Psoas muscle (tissue), 8 donors: ENCODE results near the gene HEMGN. TPM values are rescaled to one million over a fixed set of nuclear protein-coding genes. Genes with fewer than 3 reads are reported as not detected.
"Not testable (repeated sequence)": the region's sequence is repeated elsewhere in the genome, so short reads cannot be mapped to it uniquely, and the experiment has no call there.

ENCODE experiments used
- ATAC-seq, 4 donors: fragments of 200-7000 bp; cut with Tn5 transposase; one replicate each; pipeline ENCODE4 v1.9.1; 2020; ENCODE audit warnings: moderate library complexity in 3 of 4, mild to moderate bottlenecking in 2 of 4
- DNase-seq, 2 donors: peaks; one replicate each; pipeline ENCODE4 v3.0.0-alpha.2; 2020
- H3K27ac ChIP-seq: fragments of 200-600 bp; one replicate; pipeline ENCODE4 v1.8.0; 2022
- H3K27me3 ChIP-seq, 3 donors: fragments of 200-600 bp in 1 of 3; one replicate each; pipeline versions ENCODE4 v1.6.1 to v1.8.0; 2013 to 2022; ENCODE audit warnings: low read length in 2 of 3, mild to moderate bottlenecking in 2 of 3, moderate library complexity in 1 of 3; ENCODE audit not compliant: insufficient read depth in 3 of 3
- H3K36me3 ChIP-seq, 2 donors: fragments of 200-600 bp in 1 of 2; one replicate each; pipeline versions ENCODE4 v1.6.1 to v1.8.0; 2013 to 2022; ENCODE audit warnings: low read depth in 1 of 2, mild to moderate bottlenecking in 1 of 2, moderate library complexity in 1 of 2; ENCODE audit not compliant: insufficient read depth in 1 of 2
- H3K4me1 ChIP-seq: fragments of 200-600 bp; one replicate; pipeline ENCODE4 v1.8.0; 2022
- H3K4me3 ChIP-seq: fragments of 200-600 bp; one replicate; pipeline ENCODE4 v1.8.0; 2022; ENCODE audit warnings: mild to moderate bottlenecking
- H3K9me3 ChIP-seq: fragments of 200-600 bp; one replicate; pipeline ENCODE4 v1.8.0; 2022
- WGBS, 3 donors: extraction: QIAGEN DNeasy Blood & Tissue Kit; methylation state at CpG; one replicate each; pipeline versions ENCODE4 v1.1.6 to v1.1.7; 2013; 5-methylcytosine and 5-hydroxymethylcytosine counted together
- intact Hi-C, 2 donors: fragments of 100-400 bp; cut with DNase I; formaldehyde crosslinking; loops; one replicate each; pipeline versions ENCODE4 v1.11.0 to v1.14.2; 2022
- polyA plus RNA-seq, 3 donors: library from polyadenylated mRNA; stranded (reverse); fragments of 200-250 nt; gene quantifications; one replicate each; pipeline ENCODE4 v1.2.3, GENCODE V29; 2013
- total RNA-seq, 4 donors: library from RNA; stranded (reverse); fragmentation: NEBNext Ultra II Directional in 2 of 4; extraction: Animal tissue kit (Norgen Biotek cat#: 25700) in 2 of 4; gene quantifications; one replicate each; pipeline versions ENCODE4 v1.2.1 to v1.2.4, GENCODE V29; 2021 to 2023
- TF ChIP-seq, protein P1 (sequence below): fragments of 200-600 bp; IDR thresholded peaks from one replicate; pipeline ENCODE4 v1.8.0; 2022; ENCODE audit warnings: antibody characterized with exemption
- donor health status: healthy with polysubstance abuse.
- donor health status: DM: no; HTN: no; CAD: no; lungs with moderate emphysema.
- donor health status: Bipolar disorder and iron deficiency.
- donor health status: healthy.
- donor health status: DM: yes; HTN: yes; CAD: no.
- donor health status: DM: no; HTN: no; CAD: no.
- donor health status: DM: no; HTN: no; CAD: no.
- donor health status: DM: yes; HTN: yes; CAD: no.

HEMGN gene
- total and polyA plus RNA-seq, 7 donors, result 0.71 TPM; not detected in 6

DNA sequence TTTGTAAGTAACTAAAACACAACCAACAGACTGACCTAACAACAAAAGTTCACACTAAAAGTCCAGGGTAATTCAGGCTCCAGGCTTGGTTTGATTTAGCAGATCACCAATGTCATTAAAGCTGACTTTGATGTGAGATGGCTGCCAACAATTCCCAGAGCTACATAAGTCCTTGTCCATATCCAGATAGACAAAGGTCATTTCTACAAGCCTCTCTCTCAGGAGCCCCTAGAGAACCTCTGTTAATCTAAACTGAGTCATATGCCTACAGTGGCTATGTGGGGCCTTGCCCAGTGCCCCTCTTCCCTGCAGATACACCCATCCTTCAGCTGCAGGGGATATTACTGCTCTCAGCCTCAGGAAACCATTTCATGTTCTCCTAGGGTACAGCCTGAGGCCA, 26.9 kb upstream of the HEMGN start:
- Histone ChIP-seq H3K27me3 (no peaks in the 10 kb centered on the region), H3K36me3 (no peaks in the 10 kb centered on the region), H3K4me3 (no peak overlapping the region), H3K9me3 (no peaks in the 10 kb centered on the region), H3K4me1 (peaks cover 7% of the 10 kb centered on the region), H3K27ac (no peak overlapping the region)
- DNase-seq (no peak), ATAC-seq (no peak)
- intact Hi-C loops, result no loop called here
- TF ChIP-seq, protein P1, sequence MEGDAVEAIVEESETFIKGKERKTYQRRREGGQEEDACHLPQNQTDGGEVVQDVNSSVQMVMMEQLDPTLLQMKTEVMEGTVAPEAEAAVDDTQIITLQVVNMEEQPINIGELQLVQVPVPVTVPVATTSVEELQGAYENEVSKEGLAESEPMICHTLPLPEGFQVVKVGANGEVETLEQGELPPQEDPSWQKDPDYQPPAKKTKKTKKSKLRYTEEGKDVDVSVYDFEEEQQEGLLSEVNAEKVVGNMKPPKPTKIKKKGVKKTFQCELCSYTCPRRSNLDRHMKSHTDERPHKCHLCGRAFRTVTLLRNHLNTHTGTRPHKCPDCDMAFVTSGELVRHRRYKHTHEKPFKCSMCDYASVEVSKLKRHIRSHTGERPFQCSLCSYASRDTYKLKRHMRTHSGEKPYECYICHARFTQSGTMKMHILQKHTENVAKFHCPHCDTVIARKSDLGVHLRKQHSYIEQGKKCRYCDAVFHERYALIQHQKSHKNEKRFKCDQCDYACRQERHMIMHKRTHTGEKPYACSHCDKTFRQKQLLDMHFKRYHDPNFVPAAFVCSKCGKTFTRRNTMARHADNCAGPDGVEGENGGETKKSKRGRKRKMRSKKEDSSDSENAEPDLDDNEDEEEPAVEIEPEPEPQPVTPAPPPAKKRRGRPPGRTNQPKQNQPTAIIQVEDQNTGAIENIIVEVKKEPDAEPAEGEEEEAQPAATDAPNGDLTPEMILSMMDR, result no peak

DNA sequence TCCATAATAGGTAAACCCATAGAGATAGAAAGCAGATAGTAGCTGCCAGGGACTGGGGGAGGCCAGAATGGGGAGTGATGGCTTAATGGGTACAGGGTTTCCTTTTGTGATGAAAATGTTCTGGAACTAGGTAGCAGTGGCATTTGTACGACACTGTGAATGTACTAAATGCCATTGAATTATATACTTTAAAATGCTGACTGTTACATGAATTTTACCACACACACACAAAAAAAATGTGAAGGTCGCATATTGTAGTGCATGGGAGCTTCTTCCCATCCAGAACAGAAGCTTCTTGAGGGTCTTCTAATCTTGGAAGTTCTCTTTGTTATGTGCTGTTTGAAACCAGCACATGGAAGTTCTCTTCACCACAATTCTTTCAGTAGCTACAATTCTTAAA, 25.3 kb upstream of the HEMGN start:
- TF ChIP-seq, protein P1, result no peak
- no peaks in the 10 kb centered on the region for H3K36me3 ChIP-seq
- H3K9me3 ChIP-seq, result no peaks in the 10 kb centered on the region
- no peaks in the 10 kb centered on the region for H3K27me3 ChIP-seq
- ATAC-seq (no peak), DNase-seq (no peak)
- intact Hi-C loops, result no loop called here
- WGBS, 3 donors, result 72 to 91% (median 83%) methylated on average over 2 of the region's 2 CpGs
- H3K4me1 ChIP-seq, result peaks cover 7% of the 10 kb centered on the region
- H3K4me3 ChIP-seq, result no peak overlapping the region
- H3K27ac ChIP-seq, result no peak overlapping the region

GRCh38 chr9:97962575-97962974, 24.6 kb upstream of the HEMGN start:
- intact Hi-C loops, result no loop called here
- H3K27ac ChIP-seq, result no peak overlapping the region

DNA sequence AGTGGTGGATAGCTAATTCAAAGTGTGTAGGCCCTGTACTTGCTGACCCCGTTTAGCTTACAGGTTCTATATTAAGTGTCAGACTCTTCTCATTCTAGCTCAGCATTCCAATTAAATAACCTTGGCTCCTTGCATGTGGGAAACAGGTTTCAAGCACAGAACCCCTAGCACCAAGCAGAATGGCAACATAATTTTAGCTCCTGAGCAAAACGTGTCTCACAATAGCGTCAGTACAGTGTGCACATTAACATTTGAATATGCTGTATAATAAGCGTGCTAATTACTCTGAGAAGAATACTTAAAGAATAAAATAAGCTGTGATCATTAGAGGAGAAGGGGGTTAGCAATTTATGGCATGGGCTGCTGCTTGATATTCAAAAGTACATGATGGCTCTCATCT, 24.2 kb upstream of the HEMGN start:
- no peak overlapping the region for H3K4me3 ChIP-seq
- no peak for DNase-seq
- WGBS, 3 donors, result 39 to 49% (median 44%) methylated on average over 4 of the region's 4 CpGs
- peaks cover 7% of the 10 kb centered on the region for H3K4me1 ChIP-seq
- no peak for ATAC-seq
- H3K36me3 ChIP-seq, result no peaks in the 10 kb centered on the region
- no peak overlapping the region for H3K27ac ChIP-seq
- H3K27me3 ChIP-seq, result no peaks in the 10 kb centered on the region
- intact Hi-C loops, result no loop called here
- H3K9me3 ChIP-seq, result no peaks in the 10 kb centered on the region
- TF ChIP-seq, protein P1, result no peak

More at GRCh38 chr9:97962575-97962974, 24.6 kb upstream of the HEMGN start:
- no peaks in the 10 kb centered on the region for H3K9me3 ChIP-seq
- DNase-seq (no peak), ATAC-seq (no peak)
- H3K4me1 ChIP-seq, result peaks cover 7% of the 10 kb centered on the region
- TF ChIP-seq, protein P1, result no peak
- H3K27me3 ChIP-seq, result no peaks in the 10 kb centered on the region
- 78 to 83% (median 81%) methylated on average over 5 of the region's 5 CpGs for WGBS, 3 donors
- H3K36me3 ChIP-seq, result no peaks in the 10 kb centered on the region
- no peak overlapping the region for H3K4me3 ChIP-seq

GRCh38 chr9:97961361-97961760, 23.4 kb upstream of the HEMGN start:
- no peak for ATAC-seq
- H3K9me3 ChIP-seq, result no peaks in the 10 kb centered on the region
- no peak overlapping the region for H3K27ac ChIP-seq
- TF ChIP-seq, protein P1, result no peak
- WGBS, 3 donors, result 89 to 99% (median 95%) methylated on average over 2 of the region's 2 CpGs
- H3K27me3 ChIP-seq, result no peaks in the 10 kb centered on the region
- H3K4me3 ChIP-seq, result no peak overlapping the region
- no peak for DNase-seq
- peaks cover 7% of the 10 kb centered on the region for H3K4me1 ChIP-seq
- intact Hi-C loops, result no loop called here
- no peaks in the 10 kb centered on the region for H3K36me3 ChIP-seq

DNA sequence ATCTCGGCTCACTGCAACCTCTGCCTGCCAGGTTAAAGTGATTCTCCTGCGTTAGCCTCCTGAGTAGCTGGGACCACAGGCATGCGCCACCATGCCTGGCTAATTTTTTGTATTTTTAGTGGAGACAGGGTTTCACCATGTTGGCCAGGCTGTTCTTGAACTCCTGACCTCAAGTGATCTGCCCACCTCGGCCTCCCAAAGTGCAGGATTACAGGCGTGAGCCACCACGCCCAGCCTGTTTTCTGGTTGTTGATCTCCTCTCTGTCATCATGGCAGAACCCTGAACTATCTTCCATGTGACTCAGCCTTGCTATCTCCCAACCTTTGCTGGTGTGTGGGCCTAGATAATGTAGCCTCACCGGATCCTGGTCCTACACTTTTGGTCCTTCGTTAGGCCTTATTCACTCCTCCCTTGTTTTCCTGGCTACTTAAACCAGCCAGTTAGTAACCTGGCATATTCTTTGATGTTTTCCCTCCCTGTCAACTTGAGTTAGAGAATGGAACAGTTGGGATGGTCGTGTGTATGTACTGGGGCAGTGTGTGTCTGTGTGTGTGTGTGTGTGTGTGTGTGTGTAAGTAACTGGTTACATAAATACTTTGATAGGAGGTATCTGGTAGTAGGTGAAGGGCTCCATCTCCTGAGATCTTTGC, 22.8 kb upstream of the HEMGN start:
- ATAC-seq, H3K4me3 ChIP-seq, H3K27ac ChIP-seq, H3K27me3 ChIP-seq, H3K36me3 ChIP-seq, H3K4me1 ChIP-seq, DNase-seq, H3K9me3 ChIP-seq, intact Hi-C loops: not testable (repeated sequence)
- WGBS, 3 donors, result 89 to 91% (median 91%) methylated on average over 9 of the region's 9 CpGs
